Stomach (tissue), 9 donors: Measurements from ENCODE around the gene CD300H. TPM values are rescaled to one million over a fixed set of nuclear protein-coding genes. Genes with fewer than 3 reads are reported as not detected.

ENCODE experiments used
- DNase-seq, 2 donors: peaks; one replicate each; pipeline versions ENCODE4 v3.0.0 to v3.0.0-alpha.2; 2013 to 2019
- H3K27ac ChIP-seq, 5 donors: fragments of 200-600 bp in 4 of 5; sonication (generic) in 4 of 5; one replicate each; pipeline ENCODE4 v1.5.1; 2013 to 2019; ENCODE audit warnings: mild to moderate bottlenecking in 1 of 5, moderate library complexity in 1 of 5
- H3K27me3 ChIP-seq, 3 donors: fragments of 200-600 bp; sonication (generic); one replicate each; pipeline ENCODE4 v1.5.1; 2017 to 2019; ENCODE audit warnings: mixed run types in 1 of 3
- H3K36me3 ChIP-seq, 4 donors: fragments of 200-600 bp; sonication (generic); 1 replicate in 3 of 4; 2 replicates in 1 of 4; pipeline ENCODE4 v1.5.1; 2016 to 2019
- H3K4me1 ChIP-seq, 4 donors: fragments of 200-600 bp; sonication (generic); one replicate each; pipeline ENCODE4 v1.5.1; 2016 to 2019
- H3K4me3 ChIP-seq, 4 donors: fragments of 200-600 bp; sonication (generic) in 3 of 4; one replicate each; pipeline ENCODE4 v1.5.1; 2016 to 2019; ENCODE audit warnings: mild to moderate bottlenecking in 1 of 4
- H3K9me3 ChIP-seq, 4 donors: fragments of 200-600 bp; sonication (generic); one replicate each; pipeline ENCODE4 v1.5.1; 2016 to 2019
- EP300 ChIP-seq: sonication (generic); formaldehyde crosslinking; IDR thresholded peaks from one replicate; pipeline ENCODE4 v1.6.1; 2017; ENCODE audit warnings: antibody characterized with exemption
- POLR2A ChIP-seq, 4 donors: fragments of 450-650 bp; IDR thresholded peaks; one replicate each; pipeline ENCODE4 v1.6.1; 2016; ENCODE audit warnings: antibody characterized with exemption in 4 of 4, control low read depth in 2 of 4, mild to moderate bottlenecking in 1 of 4, moderate library complexity in 1 of 4
- POLR2AphosphoS5 ChIP-seq, 3 donors: sonication (generic); formaldehyde crosslinking; IDR thresholded peaks; one replicate each; pipeline ENCODE4 v1.6.1; 2016; ENCODE audit warnings: antibody characterized with exemption in 3 of 3
- WGBS, 5 donors: extraction: QIAGEN DNeasy Blood & Tissue Kit in 3 of 5; methylation state at CpG; one replicate each; pipeline versions ENCODE4 v1.1.5 to v1.1.7; 2013 to 2018; 5-methylcytosine and 5-hydroxymethylcytosine counted together
- intact Hi-C: fragments of 100-400 bp; cut with DNase I; formaldehyde crosslinking; loops from one replicate; pipeline ENCODE4 v1.15.1; 2023; ENCODE audit warnings: low total_unique reads
- polyA plus RNA-seq, 3 donors: library from polyadenylated mRNA; stranded (reverse); fragments of 200-250 nt; gene quantifications; one replicate each; pipeline ENCODE4 v1.2.3, GENCODE V29; 2013
- total RNA-seq, 5 donors: library from RNA; depleted of rRNA; stranded (reverse); fragments of >200 nt; gene quantifications; one replicate each; pipeline versions ENCODE4 v1.1.0 to v1.2.3, GENCODE V29; 2014 to 2016
- TF ChIP-seq, protein P1 (sequence below), 7 experiments: fragments of 450-650 bp in 4 of 7; fragments of 200-600 bp in 3 of 7; sonication (generic) in 3 of 7; IDR thresholded peaks; one replicate each; pipeline ENCODE4 v1.5.1; 2016 to 2019; ENCODE audit warnings: antibody characterized with exemption in 7 of 7, control low read depth in 2 of 7, mild to moderate bottlenecking in 1 of 7
- donor health status: healthy with polysubstance abuse.
- donor health status: Bipolar disorder and iron deficiency.
- donor health status: healthy.

The CD300H gene
- total and polyA plus RNA-seq, 8 donors = not detected

DNA sequence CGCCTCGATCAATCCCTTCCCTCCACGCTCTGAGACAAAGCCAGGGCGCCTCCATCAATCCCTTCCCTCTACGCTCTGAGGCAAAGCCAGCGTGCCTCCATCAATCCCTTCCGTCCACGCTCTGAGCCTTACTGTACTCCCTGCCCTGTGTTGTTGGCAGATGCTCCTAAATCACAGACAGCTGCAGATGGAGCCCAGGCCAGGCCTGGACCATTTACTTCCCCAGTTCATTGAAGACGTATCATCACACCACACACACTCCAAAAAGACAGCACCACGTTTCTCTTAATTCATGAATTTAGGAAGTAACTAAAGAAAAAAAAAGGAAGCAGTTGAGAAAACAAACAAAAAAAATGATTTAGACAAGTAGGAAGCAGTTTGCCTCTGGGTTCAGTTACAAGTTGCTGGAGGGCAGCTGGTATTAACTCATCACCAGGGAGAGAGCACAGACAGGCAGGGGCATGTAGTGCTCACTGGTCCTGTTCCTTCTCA is 32.2 kb upstream of the CD300H start:
- H3K9me3 ChIP-seq = no peaks in the 10 kb centered on the region
- WGBS, 5 donors = 35 to 58% (median 53%) methylated on average over 10 of the region's 10 CpGs
- peak in 1 of 2 donors; percentile 38 for DNase-seq

DNA sequence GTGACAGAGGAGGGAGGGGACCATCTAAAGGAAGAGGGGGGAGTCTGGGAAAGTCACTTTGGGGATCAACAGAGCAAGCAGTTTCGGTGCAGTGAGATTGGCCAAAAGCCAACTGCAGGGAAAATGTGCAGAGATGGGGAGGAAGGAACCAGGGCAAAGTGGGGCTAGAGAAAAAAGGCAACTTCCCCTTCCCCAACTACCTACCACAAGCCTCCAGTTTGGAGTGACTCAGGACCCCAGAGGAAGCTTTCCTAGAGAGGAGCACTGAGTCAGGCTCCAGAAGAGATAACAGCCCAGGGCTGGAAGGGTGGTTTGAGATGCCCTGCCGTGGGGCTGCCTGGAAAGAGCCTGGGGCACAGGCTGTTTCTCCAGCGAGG is 31.7 kb upstream of the CD300H start:
- Histone ChIP-seq H3K9me3 (no peaks in the 10 kb centered on the region), H3K27me3 (peaks cover 0 to 56% (median 10%) of the 10 kb centered on the region in 3 donors), H3K27ac (no peak overlapping the region), H3K36me3 (no peaks in the 10 kb centered on the region), H3K4me1 (peaks cover 0 to 5% (median 0%) of the 10 kb centered on the region in 4 donors), H3K4me3 (no peak overlapping the region)
- TF ChIP-seq, protein P1, sequence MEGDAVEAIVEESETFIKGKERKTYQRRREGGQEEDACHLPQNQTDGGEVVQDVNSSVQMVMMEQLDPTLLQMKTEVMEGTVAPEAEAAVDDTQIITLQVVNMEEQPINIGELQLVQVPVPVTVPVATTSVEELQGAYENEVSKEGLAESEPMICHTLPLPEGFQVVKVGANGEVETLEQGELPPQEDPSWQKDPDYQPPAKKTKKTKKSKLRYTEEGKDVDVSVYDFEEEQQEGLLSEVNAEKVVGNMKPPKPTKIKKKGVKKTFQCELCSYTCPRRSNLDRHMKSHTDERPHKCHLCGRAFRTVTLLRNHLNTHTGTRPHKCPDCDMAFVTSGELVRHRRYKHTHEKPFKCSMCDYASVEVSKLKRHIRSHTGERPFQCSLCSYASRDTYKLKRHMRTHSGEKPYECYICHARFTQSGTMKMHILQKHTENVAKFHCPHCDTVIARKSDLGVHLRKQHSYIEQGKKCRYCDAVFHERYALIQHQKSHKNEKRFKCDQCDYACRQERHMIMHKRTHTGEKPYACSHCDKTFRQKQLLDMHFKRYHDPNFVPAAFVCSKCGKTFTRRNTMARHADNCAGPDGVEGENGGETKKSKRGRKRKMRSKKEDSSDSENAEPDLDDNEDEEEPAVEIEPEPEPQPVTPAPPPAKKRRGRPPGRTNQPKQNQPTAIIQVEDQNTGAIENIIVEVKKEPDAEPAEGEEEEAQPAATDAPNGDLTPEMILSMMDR (IDR thresholded peaks at IDR 0.05) = no peak
- TF ChIP-seq POLR2A (IDR thresholded peaks at IDR 0.05) (no peak), EP300 (no peak), POLR2AphosphoS5 (IDR thresholded peaks at IDR 0.05) (no peak)
- WGBS, 5 donors = 13 to 36% (median 17%) methylated on average over 3 of the region's 3 CpGs
- intact Hi-C loops = no loop called here
- no peak for DNase-seq

More for the DNA sequence above, 32.2 kb upstream of the CD300H start:
- H3K36me3 ChIP-seq = no peaks in the 10 kb centered on the region
- TF ChIP-seq EP300 = no peak
- TF ChIP-seq, protein P1 (IDR thresholded peaks at IDR 0.05) = no peak
- TF ChIP-seq POLR2AphosphoS5 (IDR thresholded peaks at IDR 0.05) = no peak
- TF ChIP-seq POLR2A (IDR thresholded peaks at IDR 0.05) = no peak
- H3K27ac ChIP-seq = no peak overlapping the region
- H3K4me1 ChIP-seq = peaks cover 0 to 5% (median 0%) of the 10 kb centered on the region in 4 donors
- peaks cover 0 to 57% (median 12%) of the 10 kb centered on the region in 3 donors for H3K27me3 ChIP-seq
- H3K4me3 ChIP-seq = no peak overlapping the region
- intact Hi-C loops = no loop called here

- 51 to 79% (median 64%) methylated on average over 4 of the region's 4 CpGs for WGBS, 5 donors
- Histone ChIP-seq H3K27me3 (peaks cover 0 to 57% (median 7%) of the 10 kb centered on the region in 3 donors), H3K27ac (no peak overlapping the region), H3K9me3 (no peaks in the 10 kb centered on the region), H3K4me3 (no peak overlapping the region), H3K4me1 (peaks cover 0 to 5% (median 0%) of the 10 kb centered on the region in 4 donors), H3K36me3 (no peaks in the 10 kb centered on the region)
- intact Hi-C loops = no loop called here
- DNase-seq = no peak
- no peak for TF ChIP-seq EP300
- no peak for TF ChIP-seq POLR2A (IDR thresholded peaks at IDR 0.05)
- TF ChIP-seq, protein P1 (IDR thresholded peaks at IDR 0.05) = no peak
- no peak for TF ChIP-seq POLR2AphosphoS5 (IDR thresholded peaks at IDR 0.05)
These were observed 31.2 kb upstream of the CD300H start for GRCh38 chr17:74598346-74599022.

GRCh38 chr17:74597069-74597790 is 29.9 kb upstream of the CD300H start:
- peaks cover 0 to 53% (median 7%) of the 10 kb centered on the region in 3 donors for H3K27me3 ChIP-seq
- no peaks in the 10 kb centered on the region for H3K36me3 ChIP-seq
- intact Hi-C loops = no loop called here
- H3K4me3 ChIP-seq = no peak overlapping the region
- WGBS, 5 donors = 64 to 79% (median 74%) methylated on average over 8 of the region's 8 CpGs
- H3K27ac ChIP-seq = no peak overlapping the region
- H3K9me3 ChIP-seq = no peaks in the 10 kb centered on the region
- DNase-seq = no peak
- peaks cover 0 to 5% (median 0%) of the 10 kb centered on the region in 4 donors for H3K4me1 ChIP-seq
- TF ChIP-seq POLR2AphosphoS5 (IDR thresholded peaks at IDR 0.05) (no peak), POLR2A (IDR thresholded peaks at IDR 0.05) (no peak), EP300 (no peak)
- TF ChIP-seq, protein P1 (IDR thresholded peaks at IDR 0.05) = no peak
